Calu3 (cell line): Measurements from ENCODE around the gene GJB4. TPM values are rescaled to one million over a fixed set of nuclear protein-coding genes. Genes with fewer than 3 reads are reported as not detected.
"Not testable (repeated sequence)": the region's sequence is repeated elsewhere in the genome, so short reads cannot be mapped to it uniquely, and the experiment has no call there.

ENCODE experiments used
- BruUV-seq: library from RNA; stranded (reverse); fragments of 400-500 nt; replicated peaks from 2 replicates; lab custom pipeline; 2021; lab: Mats Ljungman, UMichigan
- CTCF ChIA-PET: fragments of 300-600 bp; sonication (Branson Sonifier 250); formaldehyde crosslinking; loops from one replicate; lab custom pipeline; 2022; ENCODE audit warnings: antibody characterized with exemption; lab: Charles Lee
- DNase-seq: peaks from one replicate; pipeline ENCODE4 v3.0.0; 2022
- H3K27ac Mint-ChIP-seq: one replicate; pipeline ENCODE4 v1.8.0; 2022; ENCODE audit warnings: mixed read lengths; ENCODE audit not compliant: unreplicated experiment
- H3K27me3 Mint-ChIP-seq: one replicate; pipeline ENCODE4 v1.8.0; 2022; ENCODE audit warnings: mixed read lengths; ENCODE audit not compliant: unreplicated experiment
- H3K36me3 Mint-ChIP-seq: one replicate; pipeline ENCODE4 v1.8.0; 2022; ENCODE audit warnings: mild to moderate bottlenecking, moderate library complexity, mixed read lengths; ENCODE audit not compliant: insufficient read depth, unreplicated experiment
- H3K4me1 Mint-ChIP-seq: one replicate; pipeline ENCODE4 v1.8.0; 2022; ENCODE audit warnings: mild to moderate bottlenecking, low read depth, mixed read lengths; ENCODE audit not compliant: unreplicated experiment
- H3K4me3 Mint-ChIP-seq: one replicate; pipeline ENCODE4 v1.8.0; 2022; ENCODE audit warnings: mild to moderate bottlenecking, low read depth, moderate library complexity, mixed read lengths; ENCODE audit not compliant: unreplicated experiment
- H3K9me3 Mint-ChIP-seq: one replicate; pipeline ENCODE4 v1.8.0; 2022; ENCODE audit warnings: low read depth, mixed read lengths; ENCODE audit not compliant: unreplicated experiment
- CTCF ChIP-seq: fragments of 200-600 bp; IDR thresholded peaks from one replicate; pipeline ENCODE4 v1.8.0; 2022; ENCODE audit warnings: antibody characterized with exemption; ENCODE audit not compliant: unreplicated experiment
- intact Hi-C: fragments of 100-400 bp; cut with micrococcal nuclease; formaldehyde crosslinking; loops from one replicate; pipeline ENCODE4 v1.10.0; 2022; ENCODE audit not compliant: unreplicated experiment
- total RNA-seq: library from RNA; stranded (reverse); gene quantifications from 2 replicates; pipeline ENCODE4 v1.2.3, GENCODE V29; 2022

GJB4 gene
- total RNA-seq, 1 experiment from 2014 or later = 2.5 TPM

DNA sequence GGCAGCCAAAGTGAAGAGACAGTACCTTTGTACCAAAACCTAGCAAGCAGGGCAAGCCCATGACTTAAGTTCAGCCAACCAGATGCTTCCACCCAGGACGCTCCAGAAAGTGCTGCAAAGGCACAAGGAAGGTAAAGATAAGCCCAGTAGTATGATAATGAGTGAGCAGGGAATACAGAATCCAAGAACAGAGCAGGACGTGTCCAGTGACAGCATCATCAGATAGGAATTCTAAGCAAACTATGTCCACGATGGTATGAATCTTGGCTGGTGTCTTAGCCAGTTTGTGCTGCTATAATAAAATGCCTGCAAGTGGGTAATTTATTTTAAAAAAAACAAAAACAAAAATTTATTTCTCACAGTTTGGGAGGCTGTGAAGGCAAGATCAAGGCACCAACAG lies 46.9 kb downstream of the GJB4 start:
- intact Hi-C loops = no loop called here
- Mint-ChIP-seq H3K4me1 (peaks cover 19% of the 10 kb centered on the region), H3K27ac (no peak overlapping the region), H3K4me3 (no peak overlapping the region), H3K9me3 (no peaks in the 10 kb centered on the region), H3K36me3 (no peaks in the 10 kb centered on the region), H3K27me3 (no peaks in the 10 kb centered on the region)
- TF ChIP-seq CTCF = no peak
- BruUV-seq = no TSS peak
- CTCF ChIA-PET = no interaction called here
- DNase-seq = no peak

DNA sequence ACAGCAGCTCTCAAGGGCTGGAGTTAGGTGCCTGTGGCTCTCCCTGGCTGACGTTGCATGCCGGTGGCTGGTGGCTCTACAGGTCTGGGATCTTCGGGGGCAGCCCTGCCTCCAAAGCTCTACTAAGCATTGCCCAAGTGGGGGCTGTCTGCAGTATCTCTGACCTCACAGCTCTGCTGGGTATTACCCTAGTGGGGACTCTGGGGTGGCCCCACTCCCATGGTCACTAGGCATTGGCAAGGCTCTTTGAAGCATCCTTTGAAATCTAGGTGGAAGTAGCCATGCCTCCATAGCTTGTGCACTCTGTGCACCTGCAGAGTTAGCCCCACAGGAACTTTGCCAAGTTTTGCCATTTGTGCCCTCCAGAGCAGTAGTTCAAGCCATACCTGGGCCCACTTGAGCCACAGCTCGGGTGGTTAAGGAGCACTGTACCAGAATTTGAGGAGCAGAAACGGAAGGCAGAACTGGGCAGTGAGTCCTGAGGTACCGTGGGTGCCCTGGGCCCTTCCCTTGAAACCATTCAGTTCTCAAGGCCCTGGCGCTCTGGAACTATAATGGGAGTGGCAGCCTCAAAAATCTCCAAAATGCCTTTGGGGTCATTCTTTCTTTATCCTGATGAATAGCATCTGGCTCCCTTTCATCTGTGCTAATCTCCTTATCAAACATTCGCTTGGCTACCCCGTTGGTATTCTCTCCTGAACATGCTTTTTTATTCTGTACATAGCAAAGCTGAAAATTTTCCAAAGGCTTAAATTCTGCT lies 48.7 kb downstream of the GJB4 start:
- no peaks in the 10 kb centered on the region for H3K36me3 Mint-ChIP-seq
- CTCF ChIA-PET = no interaction called here
- BruUV-seq = no TSS peak
- no peak overlapping the region for H3K27ac Mint-ChIP-seq
- TF ChIP-seq CTCF = no peak
- H3K4me3 Mint-ChIP-seq = no peak overlapping the region
- H3K9me3 Mint-ChIP-seq = no peaks in the 10 kb centered on the region
- H3K27me3 Mint-ChIP-seq = no peaks in the 10 kb centered on the region
- peaks cover 19% of the 10 kb centered on the region for H3K4me1 Mint-ChIP-seq
- intact Hi-C loops = no loop called here
- DNase-seq = no peak

DNA sequence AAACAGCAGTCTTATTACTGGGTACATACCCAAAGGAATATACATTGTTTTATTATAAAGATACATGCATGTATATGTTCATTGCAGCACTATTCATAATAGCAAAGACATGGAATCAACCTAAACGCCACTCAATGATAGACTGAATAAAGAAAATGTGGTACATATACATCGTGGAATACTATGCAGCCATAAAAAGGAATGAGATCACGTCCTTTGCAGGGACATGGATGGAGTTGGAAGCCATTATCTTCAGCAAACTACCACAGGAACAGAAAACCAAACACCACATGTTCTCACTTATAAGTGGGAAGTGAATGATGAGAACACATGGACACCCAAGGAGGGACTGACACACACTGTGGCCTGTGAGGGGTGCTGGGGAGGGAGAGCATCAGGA lies 51.2 kb downstream of the GJB4 start:
- H3K27ac Mint-ChIP-seq, H3K9me3 Mint-ChIP-seq, H3K4me3 Mint-ChIP-seq, intact Hi-C loops, H3K27me3 Mint-ChIP-seq, BruUV-seq, CTCF ChIA-PET, DNase-seq, H3K36me3 Mint-ChIP-seq: not testable (repeated sequence)
- peaks cover 17% of the 10 kb centered on the region for H3K4me1 Mint-ChIP-seq

Other genes starting within 250 kb of the GJB4 start
- gene GJB5, start 4.7 kb upstream of the GJB4 start, total RNA-seq = 0.73 and 1.1 TPM in 2 replicates
- 23.1 and 23.5 TPM in 2 replicates for gene GJB3, start 21.5 kb downstream of the GJB4 start, total RNA-seq
- not detected in 2 replicates for gene GJA4, start 33.3 kb downstream of the GJB4 start, total RNA-seq
- 35.8 and 36.8 TPM in 2 replicates for gene SMIM12, start 100.0 kb downstream of the GJB4 start, total RNA-seq
- 1.0 and 1.1 TPM in 2 replicates for gene DLGAP3, start 169.9 kb downstream of the GJB4 start, total RNA-seq
- 22.6 and 27.6 TPM in 2 replicates for gene TMEM35B, start 225.6 kb downstream of the GJB4 start, total RNA-seq